ENCODE data around the gene DCP1B. TPM values are rescaled to one million over a fixed set of nuclear protein-coding genes. Genes with fewer than 3 reads are reported as not detected.

Gene DCP1B
- total RNA-seq, 1 experiment from 2014 or later: 4.8 TPM

- ChIA-PET POLR2A (no interaction called here), CTCF (no interaction called here)
- no peaks in the 10 kb centered on the region for H3K36me3 ChIP-seq (ENCODE audit: control insufficient read depth, insufficient read depth, low read length)
- intact Hi-C loops (cut with micrococcal nuclease; ENCODE audit: unreplicated experiment): loop anchor here (10.0 kb wide), 1 partner anchor 266 kb away; no protein-coding TSS in a partner anchor
- no peaks in the 10 kb centered on the region for H3K9me3 ChIP-seq (ENCODE audit: control insufficient read depth, insufficient read depth, low read depth, low read length)
- H3K4me1 ChIP-seq (ENCODE audit: control insufficient read depth, insufficient read depth, low read length): no peaks in the 10 kb centered on the region; the same call in 1 of the 2 replicates
- TF ChIP-seq TCF7L2 (IDR thresholded peaks at IDR 0.05; ENCODE audit: low read depth, low read length) (no peak), CTCF (IDR thresholded peaks at IDR 0.05) (no peak), SIN3A (IDR thresholded peaks at IDR 0.05; ENCODE audit: borderline replicate concordance, insufficient read depth, low read depth, low read length) (no peak), REST (IDR thresholded peaks at IDR 0.05; ENCODE audit: insufficient read depth in 1 of 2, low read depth in 2 of 2, low read length in 1 of 2) (no peak), POLR2AphosphoS5 (IDR thresholded peaks at IDR 0.05; ENCODE audit: low read depth, low read length) (no peak)
- BruUV-seq (replicated peaks): no TSS peak
- in situ Hi-C loops (cut with HindIII; ENCODE audit: low pct_unique_long_range_greater_than_20kb, low sequenced_read_pairs): no loop called here
- no peak overlapping the region for H3K4me3 ChIP-seq (ENCODE audit: low read depth in 2 of 2, low read length in 2 of 2)
- DNase-seq (ENCODE audit: low read depth, low spot score): no peak
- no peak overlapping the region for H3K27ac ChIP-seq (ENCODE audit: low read length)
- no peaks in the 10 kb centered on the region for H3K27me3 ChIP-seq (ENCODE audit: control insufficient read depth, insufficient read depth, low read length)
- no peak for ATAC-seq
These were observed 73.3 kb downstream of the DCP1B start for GRCh38 chr12:1930803-1931597.

GRCh38 chr12:1929985-1930802 is 74.1 kb downstream of the DCP1B start:
- Histone ChIP-seq H3K4me3 (ENCODE audit: low read depth in 2 of 2, low read length in 2 of 2) (no peak overlapping the region), H3K27me3 (ENCODE audit: control insufficient read depth, insufficient read depth, low read length) (no peaks in the 10 kb centered on the region), H3K4me1 (ENCODE audit: control insufficient read depth, insufficient read depth, low read length) (no peaks in the 10 kb centered on the region; the same call in 1 of the 2 replicates), H3K27ac (ENCODE audit: low read length) (no peak overlapping the region), H3K9me3 (ENCODE audit: control insufficient read depth, insufficient read depth, low read depth, low read length) (no peaks in the 10 kb centered on the region), H3K36me3 (ENCODE audit: control insufficient read depth, insufficient read depth, low read length) (no peaks in the 10 kb centered on the region)
- ChIA-PET CTCF (no interaction called here), POLR2A (no interaction called here)
- ATAC-seq (no peak), DNase-seq (ENCODE audit: low read depth, low spot score) (no peak)
- intact Hi-C loops (cut with micrococcal nuclease; ENCODE audit: unreplicated experiment) (loop anchor here (10.0 kb wide), 1 partner anchor 265 kb away; no protein-coding TSS in a partner anchor), in situ Hi-C loops (cut with HindIII; ENCODE audit: low pct_unique_long_range_greater_than_20kb, low sequenced_read_pairs) (no loop called here)
- TF ChIP-seq SIN3A (IDR thresholded peaks at IDR 0.05; ENCODE audit: borderline replicate concordance, insufficient read depth, low read depth, low read length) (no peak), CTCF (IDR thresholded peaks at IDR 0.05) (no peak), POLR2AphosphoS5 (IDR thresholded peaks at IDR 0.05; ENCODE audit: low read depth, low read length) (no peak), TCF7L2 (IDR thresholded peaks at IDR 0.05; ENCODE audit: low read depth, low read length) (no peak), REST (IDR thresholded peaks at IDR 0.05; ENCODE audit: insufficient read depth in 1 of 2, low read depth in 2 of 2, low read length in 1 of 2) (no peak)
- no TSS peak for BruUV-seq (replicated peaks)
